ENCODE data around the gene ADIPOQ. TPM values are rescaled to one million over a fixed set of nuclear protein-coding genes. Genes with fewer than 3 reads are reported as not detected.
"Not testable (repeated sequence)": the region's sequence is repeated elsewhere in the genome, so short reads cannot be mapped to it uniquely, and the experiment has no call there.

ADIPOQ gene
- total and polyA plus RNA-seq, 10 donors, result 0.11 to 0.17 (median 0.12) TPM; not detected in 7

DNA sequence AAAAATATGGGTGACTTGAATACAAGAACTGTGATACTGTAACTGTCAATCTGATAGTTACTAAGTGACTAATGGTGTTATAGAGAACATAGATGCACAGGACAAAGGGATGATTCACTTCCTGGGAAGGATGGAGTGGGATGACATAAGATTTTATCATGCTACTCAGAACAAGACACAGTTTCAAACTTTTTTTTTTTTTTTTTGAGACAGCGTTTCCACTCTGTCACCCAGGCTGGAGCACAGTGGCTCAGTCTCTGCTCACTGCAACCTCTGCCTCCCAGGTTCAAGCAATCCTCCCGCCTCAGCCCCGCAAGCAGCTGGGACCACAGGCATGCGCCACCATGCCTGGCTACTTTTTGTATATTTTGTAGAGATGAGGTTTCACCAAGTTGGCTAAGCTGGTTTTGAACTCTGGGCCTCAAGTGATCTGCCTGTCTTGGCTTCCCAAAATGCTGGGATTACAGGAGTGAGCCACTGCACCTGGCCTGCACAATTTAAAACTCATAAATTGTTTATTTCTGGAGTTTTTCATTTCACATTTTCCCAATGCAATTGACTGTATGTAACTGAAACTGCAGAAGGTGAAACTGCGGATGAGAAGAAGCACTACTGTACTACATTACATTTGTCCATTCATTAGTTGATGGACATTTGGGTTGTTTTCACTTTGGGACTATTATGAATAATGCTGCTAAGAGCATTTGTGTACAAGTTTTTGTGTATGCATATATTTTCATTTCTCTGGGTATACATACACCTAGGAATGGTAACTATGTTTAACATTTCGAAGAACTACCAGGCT, 40.6 kb downstream of the ADIPOQ start:
- TF ChIP-seq POLR2A (IDR thresholded peaks at IDR 0.05), result no peak
- TF ChIP-seq, protein P1, sequence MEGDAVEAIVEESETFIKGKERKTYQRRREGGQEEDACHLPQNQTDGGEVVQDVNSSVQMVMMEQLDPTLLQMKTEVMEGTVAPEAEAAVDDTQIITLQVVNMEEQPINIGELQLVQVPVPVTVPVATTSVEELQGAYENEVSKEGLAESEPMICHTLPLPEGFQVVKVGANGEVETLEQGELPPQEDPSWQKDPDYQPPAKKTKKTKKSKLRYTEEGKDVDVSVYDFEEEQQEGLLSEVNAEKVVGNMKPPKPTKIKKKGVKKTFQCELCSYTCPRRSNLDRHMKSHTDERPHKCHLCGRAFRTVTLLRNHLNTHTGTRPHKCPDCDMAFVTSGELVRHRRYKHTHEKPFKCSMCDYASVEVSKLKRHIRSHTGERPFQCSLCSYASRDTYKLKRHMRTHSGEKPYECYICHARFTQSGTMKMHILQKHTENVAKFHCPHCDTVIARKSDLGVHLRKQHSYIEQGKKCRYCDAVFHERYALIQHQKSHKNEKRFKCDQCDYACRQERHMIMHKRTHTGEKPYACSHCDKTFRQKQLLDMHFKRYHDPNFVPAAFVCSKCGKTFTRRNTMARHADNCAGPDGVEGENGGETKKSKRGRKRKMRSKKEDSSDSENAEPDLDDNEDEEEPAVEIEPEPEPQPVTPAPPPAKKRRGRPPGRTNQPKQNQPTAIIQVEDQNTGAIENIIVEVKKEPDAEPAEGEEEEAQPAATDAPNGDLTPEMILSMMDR (IDR thresholded peaks at IDR 0.05 in 8 of 11, conservative IDR thresholded peaks at IDR 0.05 in 3 of 11), result no peak
- no peak for TF ChIP-seq POLR2AphosphoS5 (IDR thresholded peaks at IDR 0.05)
- Histone ChIP-seq H3K4me3 (no peak overlapping the region), H3K4me1 (peaks cover 0 to 14% (median 2%) of the 10 kb centered on the region in 6 donors), H3K36me3 (no peaks in the 10 kb centered on the region), H3K27ac (no peak overlapping the region), H3K9me3 (no peaks in the 10 kb centered on the region), H3K27me3 (replicated peaks in 1 of 7) (no peaks in the 10 kb centered on the region)
- WGBS, 5 donors, result 83 to 90% (median 85%) methylated on average over 6 of the region's 6 CpGs
- no peak for DNase-seq
- intact Hi-C loops (cut with DNase I; ENCODE audit: low total_unique reads), result no loop called here

- Histone ChIP-seq H3K27me3 (replicated peaks in 1 of 7) (no peaks in the 10 kb centered on the region), H3K4me1 (peaks cover 0 to 14% (median 2%) of the 10 kb centered on the region in 6 donors), H3K27ac (no peak overlapping the region), H3K4me3 (no peak overlapping the region), H3K36me3 (no peaks in the 10 kb centered on the region), H3K9me3 (no peaks in the 10 kb centered on the region)
- WGBS, 5 donors, result 74 to 94% (median 83%) methylated on average over 1 of the region's 1 CpG
- TF ChIP-seq POLR2A (IDR thresholded peaks at IDR 0.05) (no peak), POLR2AphosphoS5 (IDR thresholded peaks at IDR 0.05) (no peak)
- TF ChIP-seq, protein P1 (IDR thresholded peaks at IDR 0.05 in 8 of 11, conservative IDR thresholded peaks at IDR 0.05 in 3 of 11), result no peak
- no peak for DNase-seq
- intact Hi-C loops (cut with DNase I; ENCODE audit: low total_unique reads), result no loop called here
Measured at GRCh38 chr3:186883686-186884058, 41.2 kb downstream of the ADIPOQ start.

DNA sequence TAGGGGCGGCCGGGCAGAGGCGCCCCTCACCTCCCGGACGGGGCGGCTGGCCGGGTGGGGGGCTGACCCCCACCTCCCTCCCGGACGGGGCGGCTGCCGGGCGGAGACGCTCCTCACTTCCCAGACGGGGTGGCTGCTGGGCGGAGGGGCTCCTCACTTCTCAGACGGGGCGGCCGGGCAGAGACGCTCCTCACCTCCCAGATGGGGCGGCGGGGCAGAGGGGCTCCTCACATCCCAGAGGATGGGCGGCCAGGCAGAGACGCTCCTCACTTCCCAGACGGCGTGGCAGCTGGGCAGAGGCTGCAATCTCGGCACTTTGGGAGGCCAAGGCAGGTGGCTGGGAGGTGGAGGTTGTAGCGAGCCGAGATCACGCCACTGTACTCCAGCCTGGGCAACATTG, 42.4 kb downstream of the ADIPOQ start:
- DNase-seq; H3K27me3 ChIP-seq (replicated peaks in 1 of 7); intact Hi-C loops (cut with DNase I; ENCODE audit: low total_unique reads); H3K36me3 ChIP-seq; H3K9me3 ChIP-seq; H3K27ac ChIP-seq; H3K4me3 ChIP-seq: not testable (repeated sequence)
- WGBS, 5 donors, result 94 to 96% (median 94%) methylated on average over 7 to 29 of the region's 29 CpGs
- H3K4me1 ChIP-seq, result peaks cover 0 to 14% (median 2%) of the 10 kb centered on the region in 6 donors

DNA sequence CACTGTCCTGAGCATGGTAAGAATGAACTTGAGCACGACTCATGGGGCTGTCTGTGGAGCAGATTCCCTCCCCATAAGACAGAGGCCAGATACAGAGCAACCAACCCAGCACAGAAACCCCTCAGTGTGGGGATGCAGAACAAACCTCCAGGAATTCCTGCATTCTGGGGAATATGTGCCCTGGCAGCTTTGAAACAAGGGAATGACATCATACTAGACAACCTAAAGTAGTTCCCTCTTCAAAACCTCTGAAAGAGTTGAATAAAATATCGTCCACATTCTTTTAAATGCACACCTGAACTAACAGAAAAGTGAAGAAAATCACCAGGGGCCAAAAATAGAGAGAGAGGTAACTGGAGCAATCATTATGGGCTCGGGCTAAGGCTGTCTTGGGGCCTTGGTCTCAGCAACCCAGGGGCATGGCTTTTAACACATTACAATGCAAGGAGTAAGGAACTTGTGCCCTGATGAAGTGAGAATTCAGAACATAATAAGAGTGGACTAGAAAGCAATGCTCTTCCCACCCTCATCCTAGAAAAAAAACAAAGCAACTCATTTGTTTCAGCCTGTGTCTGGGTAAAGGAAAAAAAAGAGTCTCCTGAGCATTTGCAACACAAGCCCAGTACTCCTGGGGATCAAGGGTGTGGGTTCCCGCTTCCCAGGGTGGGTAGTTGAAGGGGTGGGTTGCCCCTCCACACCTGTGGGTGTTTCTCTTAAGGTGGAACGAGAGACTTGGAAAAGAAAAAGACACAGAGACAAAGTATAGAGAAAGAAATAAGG, 43.9 kb downstream of the ADIPOQ start:
- DNase-seq, result no peak
- TF ChIP-seq POLR2AphosphoS5 (IDR thresholded peaks at IDR 0.05), result no peak
- no peak for TF ChIP-seq POLR2A (IDR thresholded peaks at IDR 0.05)
- TF ChIP-seq, protein P1 (IDR thresholded peaks at IDR 0.05 in 8 of 11, conservative IDR thresholded peaks at IDR 0.05 in 3 of 11), result no peak

DNA sequence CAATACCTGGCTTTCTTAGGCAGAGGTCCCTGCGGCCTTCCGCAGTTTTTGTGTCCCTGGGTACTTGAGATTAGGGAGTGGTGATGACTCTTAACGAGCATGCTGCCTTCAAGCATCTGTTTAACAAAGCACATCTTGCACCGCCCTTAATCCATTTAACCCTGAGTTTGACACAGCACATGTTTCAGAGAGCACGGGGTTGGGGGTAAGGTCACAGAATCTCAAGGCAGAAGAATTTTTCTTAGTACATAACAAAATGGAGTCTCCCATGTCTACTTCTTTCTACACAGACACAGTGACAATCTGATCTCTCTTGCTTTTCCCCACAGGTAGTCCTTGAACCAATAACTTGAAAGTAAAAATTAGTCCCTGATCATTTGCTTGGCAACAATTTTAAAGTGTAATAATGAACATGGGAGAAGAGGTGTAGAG, 45.0 kb downstream of the ADIPOQ start:
- H3K27me3 ChIP-seq (replicated peaks in 1 of 7); H3K27ac ChIP-seq; H3K4me1 ChIP-seq; intact Hi-C loops (cut with DNase I; ENCODE audit: low total_unique reads); H3K4me3 ChIP-seq; H3K9me3 ChIP-seq; DNase-seq; H3K36me3 ChIP-seq: not testable (repeated sequence)
- WGBS, 5 donors, result 70 to 100% (median 84%) methylated on average over 2 to 3 of the region's 5 CpGs; no CpG with 5 or more reads in 1 of the 5 donors

More for the DNA sequence above, 43.9 kb downstream of the ADIPOQ start:
- H3K36me3 ChIP-seq, result no peaks in the 10 kb centered on the region
- H3K27me3 ChIP-seq (replicated peaks in 1 of 7), result no peaks in the 10 kb centered on the region
- H3K9me3 ChIP-seq, result no peaks in the 10 kb centered on the region
- WGBS, 5 donors, result 78 to 89% (median 88%) methylated on average over 5 of the region's 5 CpGs
- H3K27ac ChIP-seq, result no peak overlapping the region
- peaks cover 0 to 14% (median 2%) of the 10 kb centered on the region in 6 donors for H3K4me1 ChIP-seq
- intact Hi-C loops (cut with DNase I; ENCODE audit: low total_unique reads), result no loop called here
- H3K4me3 ChIP-seq, result no peak overlapping the region

All from spleen (tissue), 11 donors.